ENCODE measurements around the gene PHACTR1.
"Not testable (repeated sequence)": the region's sequence is repeated elsewhere in the genome, so short reads cannot be mapped to it uniquely, and the experiment has no call there.

Gene PHACTR1

DNA sequence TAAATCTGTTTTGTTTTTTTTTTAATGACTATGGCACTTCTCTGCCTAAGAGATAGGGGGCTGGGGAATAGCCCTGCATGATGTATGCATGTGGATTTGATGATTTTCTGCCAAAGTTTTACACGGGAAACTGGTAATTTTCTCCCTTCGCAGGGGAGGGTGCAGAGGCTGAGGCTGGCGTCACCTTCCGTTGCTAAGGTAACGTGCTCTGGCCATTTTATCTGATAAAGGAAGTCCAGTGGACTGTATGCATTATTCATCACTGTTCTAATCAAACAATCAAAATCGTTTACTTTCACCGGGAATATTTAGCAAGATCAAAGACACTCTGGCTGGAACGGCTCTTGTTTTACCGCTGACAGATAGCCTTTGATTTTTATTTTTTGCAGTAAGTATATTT, 789 bp downstream of the PHACTR1 start:
- no peak for DNase-seq (ENCODE audit: low read depth)
- Histone ChIP-seq H3K27me3 (replicated peaks; ENCODE audit: control insufficient read depth, insufficient read depth, low read length) (peaks cover 22% of the 10 kb centered on the region), H3K4me3 (ENCODE audit: low read length) (no peak overlapping the region)

DNA sequence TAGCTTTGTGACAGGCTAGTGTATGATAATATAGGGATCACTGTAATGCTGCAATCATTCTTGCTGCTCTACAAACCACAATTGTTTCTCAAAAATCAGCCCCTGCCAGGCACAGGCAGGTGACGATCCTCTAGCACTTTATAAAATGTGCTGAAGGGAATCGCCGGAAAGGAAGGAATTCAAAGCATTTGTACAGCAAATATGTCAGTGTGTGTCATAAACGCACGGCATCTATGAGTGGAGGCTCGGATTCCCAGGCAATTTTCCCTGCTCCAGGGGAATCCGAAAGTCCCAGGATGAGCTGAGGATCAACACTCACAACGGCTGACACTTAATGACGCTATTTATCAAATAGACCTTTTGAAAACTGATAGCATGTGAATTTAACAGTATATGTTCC, 1.4 kb downstream of the PHACTR1 start:
- H3K4me3 ChIP-seq (ENCODE audit: low read length) = no peak overlapping the region
- H3K36me3 ChIP-seq (ENCODE audit: control insufficient read depth, insufficient read depth, low read length, severe bottlenecking) = no peaks in the 10 kb centered on the region
- no peaks in the 10 kb centered on the region for H3K4me1 ChIP-seq (ENCODE audit: control insufficient read depth, insufficient read depth, low read length)
- peak; percentile 6 for DNase-seq (ENCODE audit: low read depth)
- H3K27me3 ChIP-seq (replicated peaks; ENCODE audit: control insufficient read depth, insufficient read depth, low read length) = peaks cover 22% of the 10 kb centered on the region
- no peak overlapping the region for H3K9ac ChIP-seq (ENCODE audit: low read length)
- H3K9me3 ChIP-seq (ENCODE audit: control insufficient read depth, low read length) = no peaks in the 10 kb centered on the region

More for the DNA sequence above, 789 bp downstream of the PHACTR1 start:
- Histone ChIP-seq H3K4me1 (ENCODE audit: control insufficient read depth, insufficient read depth, low read length) (no peaks in the 10 kb centered on the region), H3K9ac (ENCODE audit: low read length) (no peak overlapping the region), H3K36me3 (ENCODE audit: control insufficient read depth, insufficient read depth, low read length, severe bottlenecking) (no peaks in the 10 kb centered on the region), H3K9me3 (ENCODE audit: control insufficient read depth, low read length) (no peaks in the 10 kb centered on the region)

DNA sequence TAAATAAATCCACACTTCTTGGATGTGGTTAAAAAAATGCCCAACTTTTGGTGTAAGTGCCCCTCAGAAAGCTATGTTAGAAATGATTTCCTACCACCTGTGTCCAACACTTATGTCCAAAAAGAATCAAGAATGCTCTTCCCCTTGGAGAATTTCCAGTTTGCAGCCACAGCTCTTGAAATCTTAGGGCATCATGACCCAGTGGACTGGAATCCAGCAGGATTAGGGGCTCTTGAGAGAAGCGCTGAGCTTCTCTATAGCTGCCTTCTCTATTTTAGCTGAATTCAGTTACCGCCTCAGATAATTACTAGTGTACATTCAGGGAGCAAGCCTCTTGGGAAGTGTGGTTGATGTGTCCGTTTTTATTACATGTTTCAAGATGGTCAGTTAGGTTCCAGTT, 2.5 kb downstream of the PHACTR1 start:
- no peaks in the 10 kb centered on the region for H3K9me3 ChIP-seq (ENCODE audit: control insufficient read depth, low read length)
- no peaks in the 10 kb centered on the region for H3K36me3 ChIP-seq (ENCODE audit: control insufficient read depth, insufficient read depth, low read length, severe bottlenecking)
- peaks cover 22% of the 10 kb centered on the region for H3K27me3 ChIP-seq (replicated peaks; ENCODE audit: control insufficient read depth, insufficient read depth, low read length)
- H3K4me3 ChIP-seq (ENCODE audit: low read length) = no peak overlapping the region
- no peaks in the 10 kb centered on the region for H3K4me1 ChIP-seq (ENCODE audit: control insufficient read depth, insufficient read depth, low read length)
- no peak for DNase-seq (ENCODE audit: low read depth)
- no peak overlapping the region for H3K9ac ChIP-seq (ENCODE audit: low read length)

DNA sequence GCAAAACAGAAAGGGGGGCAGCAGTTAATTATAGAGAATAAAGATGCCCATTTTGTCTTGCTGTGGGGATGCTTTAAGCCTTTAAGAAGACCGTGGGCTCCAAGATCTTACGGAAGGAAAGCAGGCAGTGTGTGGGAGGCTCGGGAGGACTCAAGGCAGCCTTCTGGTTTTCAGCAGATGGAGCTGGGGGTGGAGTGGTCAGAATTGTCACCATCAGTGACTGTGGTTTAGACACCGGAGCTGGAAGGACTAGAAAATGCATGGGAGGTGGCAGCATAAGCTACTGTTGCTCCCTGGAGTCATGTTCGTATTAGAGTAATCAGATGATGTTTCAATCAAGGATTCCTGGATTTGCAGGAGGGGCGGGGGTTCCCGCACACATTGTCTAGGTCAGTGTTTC, 3.7 kb downstream of the PHACTR1 start:
- H3K9me3 ChIP-seq (ENCODE audit: control insufficient read depth, low read length) = no peaks in the 10 kb centered on the region
- no peaks in the 10 kb centered on the region for H3K36me3 ChIP-seq (ENCODE audit: control insufficient read depth, insufficient read depth, low read length, severe bottlenecking)
- no peak overlapping the region for H3K4me3 ChIP-seq (ENCODE audit: low read length)
- no peak overlapping the region for H3K9ac ChIP-seq (ENCODE audit: low read length)
- no peak for DNase-seq (ENCODE audit: low read depth)
- peaks cover 22% of the 10 kb centered on the region for H3K27me3 ChIP-seq (replicated peaks; ENCODE audit: control insufficient read depth, insufficient read depth, low read length)
- H3K4me1 ChIP-seq (ENCODE audit: control insufficient read depth, insufficient read depth, low read length) = no peaks in the 10 kb centered on the region

DNA sequence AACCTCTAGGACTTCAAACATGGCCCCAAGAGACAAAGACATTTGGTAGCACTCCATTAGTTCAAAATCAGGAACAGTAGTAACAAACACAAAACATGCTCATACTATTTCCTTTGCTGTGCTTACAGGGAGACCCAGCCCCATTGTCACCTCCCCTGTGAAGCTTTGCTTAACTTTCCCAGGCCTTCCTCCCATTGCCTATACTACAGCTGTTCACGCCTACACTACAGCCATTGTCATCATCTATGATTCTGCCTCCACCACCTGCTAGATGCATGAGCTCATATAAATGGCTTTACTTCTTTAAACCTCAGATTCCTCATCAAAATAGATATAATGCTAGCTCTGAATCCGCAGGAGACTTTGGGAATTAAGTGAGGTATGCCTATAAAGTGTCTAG, 8.7 kb downstream of the PHACTR1 start:
- H3K27me3 ChIP-seq (replicated peaks; ENCODE audit: control insufficient read depth, insufficient read depth, low read length) = peaks cover 6% of the 10 kb centered on the region
- H3K9ac ChIP-seq (ENCODE audit: low read length) = no peak overlapping the region
- H3K4me3 ChIP-seq (ENCODE audit: low read length) = no peak overlapping the region
- H3K9me3 ChIP-seq (ENCODE audit: control insufficient read depth, low read length) = peaks cover 3% of the 10 kb centered on the region
- no peaks in the 10 kb centered on the region for H3K4me1 ChIP-seq (ENCODE audit: control insufficient read depth, insufficient read depth, low read length)
- no peaks in the 10 kb centered on the region for H3K36me3 ChIP-seq (ENCODE audit: control insufficient read depth, insufficient read depth, low read length, severe bottlenecking)
- DNase-seq (ENCODE audit: low read depth) = no peak

DNA sequence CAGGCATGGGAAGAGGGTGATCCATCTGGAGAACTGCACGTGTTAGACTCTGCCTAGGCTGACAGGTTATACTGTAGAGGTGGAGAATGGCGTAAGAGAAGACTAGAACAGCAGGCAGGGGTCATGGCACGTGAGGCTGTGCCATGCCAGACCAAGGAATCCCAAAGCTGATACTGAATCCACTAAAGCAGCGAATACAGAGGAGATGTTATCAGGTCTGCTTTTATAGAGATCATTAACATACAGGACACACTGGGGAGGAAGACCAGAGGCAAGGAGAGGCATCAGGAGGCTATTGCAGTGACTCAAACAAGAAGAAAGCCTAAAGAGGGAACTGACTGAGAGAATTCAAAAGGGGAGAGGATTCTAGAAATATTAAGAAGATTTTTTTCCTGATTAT, 12.9 kb downstream of the PHACTR1 start:
- Histone ChIP-seq H3K9me3 (ENCODE audit: control insufficient read depth, low read length) (peaks cover 3% of the 10 kb centered on the region), H3K9ac (ENCODE audit: low read length) (no peak overlapping the region), H3K4me1 (ENCODE audit: control insufficient read depth, insufficient read depth, low read length) (no peaks in the 10 kb centered on the region), H3K36me3 (ENCODE audit: control insufficient read depth, insufficient read depth, low read length, severe bottlenecking) (no peaks in the 10 kb centered on the region), H3K27me3 (replicated peaks; ENCODE audit: control insufficient read depth, insufficient read depth, low read length) (peaks cover 5% of the 10 kb centered on the region), H3K4me3 (ENCODE audit: low read length) (no peak overlapping the region)
- no peak for DNase-seq (ENCODE audit: low read depth)

DNA sequence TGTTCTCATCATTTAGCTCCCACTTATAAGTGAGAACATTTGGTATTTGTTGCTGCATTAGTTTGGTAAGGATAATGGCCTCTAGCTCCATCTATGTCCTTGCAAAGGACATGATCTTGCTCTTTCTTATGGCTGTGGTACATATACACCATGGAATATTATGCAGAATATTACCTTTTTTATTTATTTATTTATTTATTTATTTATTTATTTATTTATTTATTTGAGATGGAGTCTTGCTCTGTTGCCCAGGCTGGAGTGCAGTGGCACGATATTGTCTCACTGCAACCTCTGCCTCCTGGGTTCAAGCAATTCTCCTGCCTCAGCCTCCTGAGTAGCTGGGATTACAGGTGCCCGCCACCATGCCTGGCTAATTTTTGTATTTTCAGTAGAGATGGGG, 14.2 kb downstream of the PHACTR1 start:
- not testable (repeated sequence) for H3K9me3 ChIP-seq (ENCODE audit: control insufficient read depth, low read length); H3K36me3 ChIP-seq (ENCODE audit: control insufficient read depth, insufficient read depth, low read length, severe bottlenecking); H3K4me3 ChIP-seq (ENCODE audit: low read length); H3K9ac ChIP-seq (ENCODE audit: low read length); H3K27me3 ChIP-seq (replicated peaks; ENCODE audit: control insufficient read depth, insufficient read depth, low read length); H3K4me1 ChIP-seq (ENCODE audit: control insufficient read depth, insufficient read depth, low read length); DNase-seq (ENCODE audit: low read depth)

DNA sequence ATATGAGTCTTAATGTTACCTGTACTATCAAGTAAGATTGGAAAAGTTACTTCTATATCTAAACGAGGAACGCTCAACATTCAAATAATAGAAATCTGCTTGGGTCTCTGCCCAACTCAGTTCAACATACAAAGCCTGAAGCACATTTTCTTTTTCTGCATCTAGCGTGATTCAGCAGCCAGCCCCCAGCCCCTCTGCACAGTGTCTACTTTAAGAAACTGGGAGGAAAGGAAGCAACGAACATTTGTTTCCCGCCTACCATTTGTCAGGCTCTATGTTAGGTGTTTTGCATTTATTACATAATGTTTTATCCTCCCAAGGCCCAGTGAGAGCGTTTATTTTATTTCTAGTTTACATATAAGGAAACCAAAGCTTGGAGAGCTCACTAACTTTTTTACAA, 17.3 kb downstream of the PHACTR1 start:
- no peak overlapping the region for H3K4me3 ChIP-seq (ENCODE audit: low read length)
- no peaks in the 10 kb centered on the region for H3K27me3 ChIP-seq (replicated peaks; ENCODE audit: control insufficient read depth, insufficient read depth, low read length)

DNA sequence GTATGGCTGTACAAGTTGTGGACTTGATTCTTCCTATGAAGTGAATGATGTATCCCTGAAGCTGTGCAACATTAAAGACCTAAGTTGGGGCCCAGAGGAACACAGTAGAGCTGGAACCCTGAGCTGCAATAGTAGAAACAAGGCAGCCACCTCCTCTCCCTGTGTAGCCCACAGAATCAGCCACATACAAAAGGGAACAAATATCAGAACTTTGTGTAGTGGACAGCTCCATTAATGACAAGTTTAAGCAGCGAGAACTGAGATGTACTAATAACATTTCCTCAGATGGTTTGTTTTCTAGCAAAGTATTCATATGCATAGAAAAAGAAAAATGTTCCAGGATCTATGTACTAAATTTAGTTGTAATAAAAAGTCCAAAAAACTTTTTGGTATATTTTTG, 19.2 kb downstream of the PHACTR1 start:
- Histone ChIP-seq H3K9ac (ENCODE audit: low read length) (no peak overlapping the region), H3K4me1 (ENCODE audit: control insufficient read depth, insufficient read depth, low read length) (no peaks in the 10 kb centered on the region), H3K4me3 (ENCODE audit: low read length) (no peak overlapping the region), H3K9me3 (ENCODE audit: control insufficient read depth, low read length) (no peaks in the 10 kb centered on the region), H3K36me3 (ENCODE audit: control insufficient read depth, insufficient read depth, low read length, severe bottlenecking) (no peaks in the 10 kb centered on the region), H3K27me3 (replicated peaks; ENCODE audit: control insufficient read depth, insufficient read depth, low read length) (no peaks in the 10 kb centered on the region)
- DNase-seq (ENCODE audit: low read depth) = no peak

More for the DNA sequence above, 17.3 kb downstream of the PHACTR1 start:
- H3K36me3 ChIP-seq (ENCODE audit: control insufficient read depth, insufficient read depth, low read length, severe bottlenecking) = no peaks in the 10 kb centered on the region
- no peaks in the 10 kb centered on the region for H3K9me3 ChIP-seq (ENCODE audit: control insufficient read depth, low read length)
- no peak overlapping the region for H3K9ac ChIP-seq (ENCODE audit: low read length)
- H3K4me1 ChIP-seq (ENCODE audit: control insufficient read depth, insufficient read depth, low read length) = no peaks in the 10 kb centered on the region
- DNase-seq (ENCODE audit: low read depth) = no peak

DNA sequence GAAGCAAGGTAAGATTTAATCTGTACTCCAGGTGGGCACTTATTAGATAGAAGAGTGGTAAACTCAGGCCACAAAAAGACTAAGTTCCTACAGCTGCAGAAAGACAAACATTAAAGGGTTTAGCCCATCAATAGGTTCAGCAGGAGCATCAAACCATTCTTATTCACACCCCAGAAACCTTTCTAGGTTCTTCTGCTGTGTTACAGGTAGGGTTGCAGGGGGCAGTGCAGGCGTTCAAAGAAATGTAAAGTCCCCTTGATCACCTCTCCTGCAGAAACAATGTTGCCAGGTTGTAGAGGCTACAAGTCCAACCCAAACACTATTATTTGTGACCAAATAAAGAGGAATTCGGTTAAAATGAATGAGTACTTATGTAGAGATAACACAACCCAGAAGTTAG, 31.8 kb downstream of the PHACTR1 start:
- Histone ChIP-seq H3K4me3 (ENCODE audit: low read length) (no peak overlapping the region), H3K4me1 (ENCODE audit: control insufficient read depth, insufficient read depth, low read length) (no peaks in the 10 kb centered on the region), H3K9me3 (ENCODE audit: control insufficient read depth, low read length) (peaks cover 5% of the 10 kb centered on the region), H3K27me3 (replicated peaks; ENCODE audit: control insufficient read depth, insufficient read depth, low read length) (peaks cover 21% of the 10 kb centered on the region), H3K36me3 (ENCODE audit: control insufficient read depth, insufficient read depth, low read length, severe bottlenecking) (no peaks in the 10 kb centered on the region), H3K9ac (ENCODE audit: low read length) (no peak overlapping the region)
- no peak for DNase-seq (ENCODE audit: low read depth)

DNA sequence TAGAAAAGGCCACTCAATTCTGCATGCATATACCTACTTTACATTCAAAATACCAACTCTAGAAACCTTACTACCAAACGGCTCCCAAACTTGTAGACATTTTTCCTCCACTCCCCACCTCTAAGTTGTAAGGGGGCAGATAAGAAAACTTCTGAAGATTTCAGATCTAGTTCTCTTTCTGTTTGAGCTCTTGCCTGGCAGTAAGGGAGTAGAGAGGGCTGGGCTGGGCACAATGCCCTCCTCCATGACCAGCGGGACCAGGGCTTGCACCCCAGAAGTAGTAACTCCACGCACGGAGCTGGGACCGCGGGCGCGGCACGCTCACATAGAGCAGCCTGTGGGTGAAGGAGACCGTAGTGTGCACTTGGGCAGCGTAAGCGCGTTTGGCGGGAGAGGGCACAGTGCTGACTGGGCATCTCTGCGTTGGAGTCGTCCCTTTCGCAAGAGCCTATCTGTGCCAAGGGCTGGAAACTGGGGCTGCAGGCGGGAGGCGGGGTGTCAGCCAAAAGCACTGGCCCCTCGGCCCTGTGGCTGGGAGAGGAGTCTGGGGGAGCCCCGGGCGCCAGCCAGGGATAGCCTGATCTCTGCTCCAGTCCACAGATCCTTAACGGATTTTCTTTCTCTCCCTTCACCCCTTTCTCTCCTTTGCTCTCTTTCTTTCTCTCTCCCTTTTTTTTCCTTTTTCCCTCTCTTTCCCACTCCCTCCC, 32.4 kb downstream of the PHACTR1 start:
- Histone ChIP-seq H3K9me3 (ENCODE audit: control insufficient read depth, low read length) (peaks cover 5% of the 10 kb centered on the region), H3K27me3 (replicated peaks; ENCODE audit: control insufficient read depth, insufficient read depth, low read length) (peaks cover 21% of the 10 kb centered on the region), H3K36me3 (ENCODE audit: control insufficient read depth, insufficient read depth, low read length, severe bottlenecking) (no peaks in the 10 kb centered on the region), H3K9ac (ENCODE audit: low read length) (no peak overlapping the region), H3K4me3 (ENCODE audit: low read length) (no peak overlapping the region), H3K4me1 (ENCODE audit: control insufficient read depth, insufficient read depth, low read length) (no peaks in the 10 kb centered on the region)
- no peak for DNase-seq (ENCODE audit: low read depth)
